HFFc6 (cell line): Measurements from ENCODE around the gene SMOC2. TPM values are rescaled to one million over a fixed set of nuclear protein-coding genes. Genes with fewer than 3 reads are reported as not detected.

Experiments
- DNase-seq: peaks from one replicate; pipeline ENCODE4 v3.0.0-alpha.2; 2018
- H3K27ac Mint-ChIP-seq: 2 replicates; pipeline ENCODE4 v1.8.0; 2020; ENCODE audit warnings: mild to moderate bottlenecking, mixed read lengths
- H3K27me3 Mint-ChIP-seq: 2 replicates; pipeline ENCODE4 v1.8.0; 2021; ENCODE audit warnings: mild to moderate bottlenecking, moderate library complexity, mixed read lengths; ENCODE audit not compliant: insufficient read depth
- H3K36me3 Mint-ChIP-seq: 2 replicates; pipeline ENCODE4 v1.8.0; 2021; ENCODE audit warnings: low read depth, mixed read lengths
- H3K4me1 Mint-ChIP-seq: 2 replicates; pipeline ENCODE4 v1.8.0; 2020; ENCODE audit warnings: low read depth, mixed read lengths
- H3K4me3 Mint-ChIP-seq: 2 replicates; pipeline ENCODE4 v1.8.0; 2020; ENCODE audit warnings: mild to moderate bottlenecking, moderate library complexity, mixed read lengths
- H3K9me3 Mint-ChIP-seq: 2 replicates; pipeline ENCODE4 v1.8.0; 2020; ENCODE audit warnings: mild to moderate bottlenecking, mixed read lengths
- CTCF ChIP-seq: fragments of 200-600 bp; sonication (generic); IDR thresholded peaks from 2 replicates; pipeline ENCODE4 v1.5.0; 2021; ENCODE audit warnings: antibody characterized with exemption, mild to moderate bottlenecking
- total RNA-seq, 6 experiments: library from RNA; stranded (reverse); fragmentation: NEBNext Ultra II Directional; extraction: Animal tissue kit (Norgen Biotek cat#: 25700); gene quantifications; 2 replicates in 1 of 6; 3 replicates in 5 of 6; pipeline ENCODE4 v1.2.3, GENCODE V29; 2021

SMOC2 gene
- total RNA-seq, 6 experiments from 2014 or later: not detected

- H3K27me3 Mint-ChIP-seq: no peaks in the 10 kb centered on the region; the same call in 1 of the 2 replicates
- peaks cover 66% of the 10 kb centered on the region for H3K9me3 Mint-ChIP-seq
- H3K36me3 Mint-ChIP-seq: no peaks in the 10 kb centered on the region
- no peak overlapping the region for H3K4me3 Mint-ChIP-seq
- no peak for DNase-seq
- no peaks in the 10 kb centered on the region for H3K4me1 Mint-ChIP-seq
- TF ChIP-seq CTCF: no peak
- H3K27ac Mint-ChIP-seq: no peak overlapping the region
Measured at GRCh38 chr6:168626046-168626602, 185.1 kb downstream of the SMOC2 start.

GRCh38 chr6:168627506-168628175 is 186.7 kb downstream of the SMOC2 start:
- TF ChIP-seq CTCF: no peak
- Mint-ChIP-seq H3K36me3 (no peaks in the 10 kb centered on the region), H3K9me3 (peaks cover 68% of the 10 kb centered on the region), H3K27me3 (no peaks in the 10 kb centered on the region; the same call in 1 of the 2 replicates), H3K4me3 (no peak overlapping the region), H3K27ac (no peak overlapping the region), H3K4me1 (no peaks in the 10 kb centered on the region)
- no peak for DNase-seq

- no peak for TF ChIP-seq CTCF
- DNase-seq: no peak
Measured at GRCh38 chr6:168628176-168628553, 187.2 kb downstream of the SMOC2 start.

GRCh38 chr6:168628732-168629245 is 187.8 kb downstream of the SMOC2 start:
- Mint-ChIP-seq H3K27me3 (no peaks in the 10 kb centered on the region; the same call in 1 of the 2 replicates), H3K27ac (no peak overlapping the region), H3K4me1 (no peaks in the 10 kb centered on the region), H3K9me3 (peaks cover 72% of the 10 kb centered on the region), H3K36me3 (no peaks in the 10 kb centered on the region), H3K4me3 (no peak overlapping the region)
- no peak for TF ChIP-seq CTCF
- no peak for DNase-seq

More at GRCh38 chr6:168628176-168628553, 187.2 kb downstream of the SMOC2 start:
- H3K9me3 Mint-ChIP-seq: peaks cover 68% of the 10 kb centered on the region
- H3K27me3 Mint-ChIP-seq: no peaks in the 10 kb centered on the region; the same call in 1 of the 2 replicates
- no peaks in the 10 kb centered on the region for H3K4me1 Mint-ChIP-seq
- no peak overlapping the region for H3K27ac Mint-ChIP-seq
- no peak overlapping the region for H3K4me3 Mint-ChIP-seq
- no peaks in the 10 kb centered on the region for H3K36me3 Mint-ChIP-seq

- no peak for DNase-seq
- no peak overlapping the region for H3K4me3 Mint-ChIP-seq
- H3K4me1 Mint-ChIP-seq: no peaks in the 10 kb centered on the region
- TF ChIP-seq CTCF: no peak
- peaks cover 71% of the 10 kb centered on the region for H3K9me3 Mint-ChIP-seq
- H3K27me3 Mint-ChIP-seq: no peaks in the 10 kb centered on the region; the same call in 1 of the 2 replicates
- no peaks in the 10 kb centered on the region for H3K36me3 Mint-ChIP-seq
- H3K27ac Mint-ChIP-seq: no peak overlapping the region
Measured at GRCh38 chr6:168631564-168631963, 190.6 kb downstream of the SMOC2 start.
